Fibroblast of pulmonary artery (primary cell): Measurements from ENCODE around the gene CHID1.
A peak's percentile ranks its signal among the peaks of the same experiment; 100 is the strongest.

Source experiments
- DNase-seq: peaks from one replicate; pipeline ENCODE4 v3.0.0-alpha.2; 2010; ENCODE audit warnings: low read depth
- H3K4me3 ChIP-seq: replicated peaks from 2 replicates; pipeline ENCODE4 v1.5.1; 2011; ENCODE audit warnings: low read depth, mild to moderate bottlenecking, control low read depth, low read length, moderate library complexity
- TF ChIP-seq, protein P1 (sequence below): IDR thresholded peaks from 2 replicates; pipeline ENCODE4 v1.5.1; 2011; ENCODE audit warnings: mild to moderate bottlenecking, control low read depth, low read length, inconsistent platforms; ENCODE audit errors: missing control alignments

CHID1 gene

DNA sequence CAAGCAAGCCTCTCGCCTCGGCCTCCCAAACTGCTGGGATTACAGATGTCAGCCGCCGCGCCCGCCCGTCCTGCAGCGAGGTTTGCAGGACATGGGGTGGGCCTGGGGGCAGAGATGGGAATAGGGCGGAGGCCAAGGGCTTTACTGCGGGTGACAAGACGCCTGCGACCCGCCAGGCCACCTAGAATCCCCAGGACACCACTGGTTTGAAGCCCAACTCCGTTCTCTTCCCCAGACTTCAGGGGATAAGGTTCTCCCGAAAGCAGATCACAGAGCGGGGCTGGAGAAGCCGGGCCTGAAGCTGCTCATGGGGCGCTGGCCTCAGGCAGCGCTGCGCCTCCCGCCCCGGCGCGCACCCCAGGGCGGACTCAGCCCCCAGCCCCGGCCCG, 68.6 kb downstream of the CHID1 start:
- TF ChIP-seq, protein P1, sequence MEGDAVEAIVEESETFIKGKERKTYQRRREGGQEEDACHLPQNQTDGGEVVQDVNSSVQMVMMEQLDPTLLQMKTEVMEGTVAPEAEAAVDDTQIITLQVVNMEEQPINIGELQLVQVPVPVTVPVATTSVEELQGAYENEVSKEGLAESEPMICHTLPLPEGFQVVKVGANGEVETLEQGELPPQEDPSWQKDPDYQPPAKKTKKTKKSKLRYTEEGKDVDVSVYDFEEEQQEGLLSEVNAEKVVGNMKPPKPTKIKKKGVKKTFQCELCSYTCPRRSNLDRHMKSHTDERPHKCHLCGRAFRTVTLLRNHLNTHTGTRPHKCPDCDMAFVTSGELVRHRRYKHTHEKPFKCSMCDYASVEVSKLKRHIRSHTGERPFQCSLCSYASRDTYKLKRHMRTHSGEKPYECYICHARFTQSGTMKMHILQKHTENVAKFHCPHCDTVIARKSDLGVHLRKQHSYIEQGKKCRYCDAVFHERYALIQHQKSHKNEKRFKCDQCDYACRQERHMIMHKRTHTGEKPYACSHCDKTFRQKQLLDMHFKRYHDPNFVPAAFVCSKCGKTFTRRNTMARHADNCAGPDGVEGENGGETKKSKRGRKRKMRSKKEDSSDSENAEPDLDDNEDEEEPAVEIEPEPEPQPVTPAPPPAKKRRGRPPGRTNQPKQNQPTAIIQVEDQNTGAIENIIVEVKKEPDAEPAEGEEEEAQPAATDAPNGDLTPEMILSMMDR = no peak
- DNase-seq = no peak

DNA sequence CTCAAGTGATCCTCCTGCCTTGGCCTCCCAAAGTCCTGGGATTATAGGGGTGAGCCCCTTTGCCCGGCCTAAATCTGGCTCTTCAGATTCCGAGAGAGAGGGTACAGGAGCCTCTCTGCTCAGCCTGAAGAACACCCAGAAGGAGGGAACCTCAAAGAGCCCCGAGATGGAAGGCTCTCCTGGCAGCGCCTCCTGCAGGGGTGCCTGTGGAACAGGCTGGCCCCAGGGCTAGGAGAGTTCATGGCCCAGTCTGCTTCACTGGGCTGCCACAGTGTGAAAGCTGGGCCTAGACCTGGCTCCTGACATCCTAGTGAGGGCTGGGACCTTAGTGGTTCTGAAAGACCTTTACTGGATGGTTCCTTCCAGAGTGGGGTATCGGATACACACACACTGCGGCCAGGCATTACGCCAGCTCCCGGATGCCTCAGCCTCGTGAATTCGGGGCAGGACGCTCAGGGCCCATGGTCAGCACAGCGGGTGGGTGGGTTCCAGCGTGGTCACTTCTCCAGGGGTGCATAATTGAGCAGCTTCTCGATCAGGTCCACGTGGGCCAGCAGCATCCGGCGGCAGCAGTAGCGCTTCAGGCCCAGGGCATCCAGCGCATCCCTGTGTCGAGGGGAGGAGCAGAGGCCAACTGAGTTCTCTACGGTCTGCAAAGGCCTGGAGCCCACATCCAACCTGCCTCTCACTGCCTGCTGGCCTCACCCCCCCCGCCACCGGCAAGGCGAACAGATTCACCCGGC, 70.6 kb downstream of the CHID1 start:
- DNase-seq = no peak
- H3K4me3 ChIP-seq = peak overlapping the region; percentile 92
- TF ChIP-seq, protein P1 = peak; percentile 24

More for the DNA sequence above, 68.6 kb downstream of the CHID1 start:
- H3K4me3 ChIP-seq = peak overlapping the region; percentile 92

DNA sequence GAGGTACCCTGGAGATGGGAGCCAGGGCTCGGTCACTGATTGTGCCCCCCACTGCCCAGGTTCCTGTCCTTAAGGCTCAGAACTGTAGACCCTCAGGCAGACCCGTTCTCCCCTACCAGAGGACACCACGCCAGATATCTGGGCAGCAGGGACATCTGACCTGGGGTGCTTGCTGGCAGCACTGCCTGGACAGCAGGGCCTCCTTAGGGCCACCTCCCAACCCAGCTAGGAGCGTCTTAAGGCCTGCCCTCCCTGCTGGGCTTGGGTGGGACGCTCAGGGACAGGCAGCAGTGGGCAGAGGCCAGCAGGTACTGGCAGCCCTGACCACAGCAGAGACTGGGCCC, 71.4 kb downstream of the CHID1 start:
- TF ChIP-seq, protein P1 = no peak
- DNase-seq = no peak
- H3K4me3 ChIP-seq = no peak overlapping the region

DNA sequence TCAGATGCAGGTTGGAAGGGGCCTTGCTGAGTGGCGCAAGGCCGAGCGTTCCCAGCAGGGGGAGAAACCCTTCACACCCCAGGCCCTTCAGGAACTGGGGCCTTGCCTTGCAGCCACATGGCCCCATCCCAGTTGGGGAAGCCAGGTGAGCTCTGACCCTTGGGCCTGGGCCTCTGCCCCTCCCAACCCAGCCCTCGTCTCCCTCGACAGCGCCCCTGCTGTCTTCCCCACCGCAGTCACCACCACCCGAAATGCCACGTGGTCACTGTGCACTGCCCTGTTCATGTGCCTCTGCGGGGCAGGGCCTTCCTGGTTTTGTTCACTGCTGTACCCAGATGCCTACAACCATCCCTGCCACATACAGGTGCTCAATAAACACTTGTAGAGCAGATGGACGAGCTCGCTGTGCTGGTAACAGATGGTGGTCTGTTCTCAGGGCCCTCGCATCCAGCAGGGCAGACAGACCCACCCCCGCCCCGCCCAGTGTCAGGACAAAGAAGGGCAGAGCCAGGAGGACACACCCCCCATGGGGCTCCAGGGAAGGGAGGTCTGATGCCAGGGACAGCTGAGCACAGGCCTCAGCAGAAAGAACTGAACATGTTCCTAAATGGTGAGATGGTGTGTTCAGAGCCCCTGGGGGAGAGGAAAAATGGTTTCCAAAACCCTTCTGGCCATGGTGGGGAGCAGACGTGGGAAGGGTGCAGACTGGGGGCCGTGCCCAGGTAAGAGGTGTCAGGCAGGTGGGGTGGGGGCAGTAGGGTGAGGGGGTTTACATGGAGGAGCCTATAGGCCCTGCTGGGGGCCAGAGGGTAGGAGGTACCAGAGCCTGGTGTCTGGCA, 72.0 kb downstream of the CHID1 start:
- TF ChIP-seq, protein P1 = no peak
- H3K4me3 ChIP-seq = no peak overlapping the region
- DNase-seq = no peak

DNA sequence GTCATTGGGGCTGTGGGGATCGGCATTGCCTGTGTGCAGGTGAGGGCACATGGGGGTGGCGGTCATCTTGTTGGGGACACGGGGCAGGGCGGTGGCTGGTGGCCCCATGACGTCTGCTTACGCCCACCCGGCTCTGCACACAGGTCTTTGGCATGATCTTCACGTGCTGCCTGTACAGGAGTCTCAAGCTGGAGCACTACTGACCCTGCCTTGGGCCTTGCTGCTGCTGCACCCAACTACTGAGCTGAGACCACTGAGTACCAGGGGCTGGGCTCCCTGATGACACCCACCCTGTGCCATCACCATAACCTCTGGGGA, 72.7 kb downstream of the CHID1 start:
- no peak for DNase-seq
- H3K4me3 ChIP-seq = no peak overlapping the region
- TF ChIP-seq, protein P1 = no peak

DNA sequence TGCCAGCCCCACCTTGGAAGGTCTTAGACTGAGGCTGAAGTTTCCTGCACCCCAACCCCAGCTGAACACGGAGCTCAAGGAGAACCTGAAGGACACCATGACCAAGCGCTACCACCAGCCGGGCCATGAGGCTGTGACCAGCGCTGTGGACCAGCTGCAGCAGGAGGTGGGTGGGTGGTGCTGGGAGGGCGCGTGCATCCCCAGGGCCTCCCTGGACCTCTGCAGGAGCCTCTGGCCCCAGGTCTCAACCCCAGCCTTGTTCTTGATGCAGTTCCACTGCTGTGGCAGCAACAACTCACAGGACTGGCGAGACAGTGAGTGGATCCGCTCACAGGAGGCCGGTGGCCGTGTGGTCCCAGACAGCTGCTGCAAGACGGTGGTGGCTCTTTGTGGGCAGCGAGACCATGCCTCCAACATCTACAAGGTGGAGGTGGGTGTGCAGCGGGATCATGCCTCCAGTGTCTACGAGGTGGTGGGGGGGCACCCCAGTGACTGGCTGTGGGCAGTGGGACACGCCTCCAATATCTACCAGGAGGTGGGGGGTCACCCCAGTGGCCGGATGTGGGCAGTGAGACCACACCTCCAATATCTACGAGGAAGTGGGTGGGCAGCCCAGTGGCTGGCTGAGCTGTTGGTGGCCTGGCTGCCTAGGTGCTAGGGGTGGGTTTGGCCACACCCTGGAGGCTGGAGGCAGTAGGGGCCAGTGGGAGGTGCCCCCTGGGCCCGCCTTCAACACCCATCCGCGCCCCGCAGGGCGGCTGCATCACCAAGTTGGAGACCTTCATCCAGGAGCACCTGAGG, 73.2 kb downstream of the CHID1 start:
- DNase-seq = no peak
- H3K4me3 ChIP-seq = no peak overlapping the region
- TF ChIP-seq, protein P1 = no peak
